Gastrocnemius medialis (tissue), 4 donors: ENCODE data around the gene ZBTB21. TPM values are rescaled to one million over a fixed set of nuclear protein-coding genes. Genes with fewer than 3 reads are reported as not detected.

Experiments
- ATAC-seq, 2 donors: fragments of 150-250 bp; one replicate each; pipeline ENCODE4 v1.9.1; 2016
- DNase-seq, 2 donors: peaks; one replicate each; pipeline ENCODE4 v3.0.0-alpha.2; 2019
- H3K27ac ChIP-seq, 4 donors: fragments of 200-600 bp; sonication (generic); 1 replicate in 1 of 4; 2 replicates in 3 of 4; pipeline ENCODE4 v1.5.1; 2016 to 2018; ENCODE audit warnings: mild to moderate bottlenecking in 2 of 4, moderate library complexity in 1 of 4
- H3K27me3 ChIP-seq, 3 donors: fragments of 200-600 bp; sonication (generic) in 2 of 3; 1 replicate in 1 of 3; 2 replicates in 2 of 3; pipeline versions ENCODE4 v1.5.1 to v1.6.0; 2016 to 2019; ENCODE audit warnings: mild to moderate bottlenecking in 1 of 3, moderate library complexity in 1 of 3
- H3K36me3 ChIP-seq, 2 donors: fragments of 200-600 bp; sonication (generic) in 1 of 2; one replicate each; pipeline ENCODE4 v1.5.1; 2017 to 2018
- H3K4me1 ChIP-seq, 2 donors: fragments of 200-600 bp; sonication (generic) in 1 of 2; one replicate each; pipeline ENCODE4 v1.5.1; 2016 to 2017; ENCODE audit warnings: mild to moderate bottlenecking in 2 of 2
- H3K4me3 ChIP-seq, 4 donors: fragments of 200-600 bp; sonication (generic) in 3 of 4; 1 replicate in 1 of 4; 2 replicates in 3 of 4; pipeline ENCODE4 v1.5.1; 2016 to 2019; ENCODE audit warnings: mild to moderate bottlenecking in 2 of 4
- H3K9me3 ChIP-seq, 3 donors: fragments of 200-600 bp; sonication (generic) in 2 of 3; 1 replicate in 1 of 3; 2 replicates in 2 of 3; pipeline ENCODE4 v1.5.1; 2016 to 2019
- POLR2A ChIP-seq, 2 donors: fragments of 450-650 bp; IDR thresholded peaks; one replicate each; pipeline ENCODE4 v1.6.1; 2017; ENCODE audit warnings: antibody characterized with exemption in 2 of 2, mild to moderate bottlenecking in 2 of 2, moderate library complexity in 2 of 2
- in situ Hi-C, 4 donors: fragments of 200-750 bp; cut with MboI; loops; one replicate each; pipeline versions ENCODE4 v1.15.0 to v1.8.0; 2017; ENCODE audit warnings: low sequenced_read_pairs in 4 of 4
- intact Hi-C: fragments of 100-400 bp; cut with DNase I; formaldehyde crosslinking; loops from one replicate; pipeline ENCODE4 v1.15.1; 2023; ENCODE audit warnings: low total_unique reads
- total RNA-seq, 4 donors: library from RNA; depleted of rRNA; stranded (reverse); fragments of >200 nt; gene quantifications; one replicate each; pipeline versions ENCODE4 v1.1.0 to v1.2.3, GENCODE V29; 2016
- TF ChIP-seq, protein P1 (sequence below), 5 experiments: fragments of 450-650 bp in 3 of 5; fragments of 200-600 bp in 2 of 5; sonication (generic) in 2 of 5; IDR thresholded peaks in 4 of 5; conservative IDR thresholded peaks in 1 of 5; 1 replicate in 4 of 5; 2 replicates in 1 of 5; pipeline ENCODE4 v1.5.1; 2016 to 2019; ENCODE audit warnings: antibody characterized with exemption in 5 of 5, mild to moderate bottlenecking in 3 of 5, moderate library complexity in 3 of 5

Gene ZBTB21
- total RNA-seq, 4 donors from 2014 or later: 1.9 to 5.0 (median 4.0) TPM

DNA sequence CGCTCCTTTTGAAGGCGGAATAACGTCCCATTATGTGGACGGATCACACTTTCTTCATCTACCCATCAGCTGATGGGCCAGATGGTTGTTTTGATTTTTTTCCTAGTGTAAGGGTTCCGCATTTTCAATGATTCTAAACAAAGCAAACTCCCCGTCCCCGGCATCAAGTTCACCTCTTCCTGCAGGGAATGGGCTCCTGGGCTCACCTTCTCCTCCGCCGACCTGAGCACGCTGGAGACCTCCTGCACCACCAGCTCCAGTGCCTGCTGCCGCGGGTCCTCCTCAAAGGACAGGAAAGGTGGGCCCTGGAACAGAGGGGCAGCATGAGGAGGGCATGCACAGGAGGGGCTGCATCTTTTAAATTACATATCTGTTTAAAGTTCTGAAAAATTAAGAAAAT lies 68.2 kb downstream of the ZBTB21 start:
- intact Hi-C loops (no loop called here), in situ Hi-C loops (loop anchor here in 1 of 4 donors (25.0 kb wide), 1 partner anchor 105 kb away; no protein-coding TSS in a partner anchor)

DNA sequence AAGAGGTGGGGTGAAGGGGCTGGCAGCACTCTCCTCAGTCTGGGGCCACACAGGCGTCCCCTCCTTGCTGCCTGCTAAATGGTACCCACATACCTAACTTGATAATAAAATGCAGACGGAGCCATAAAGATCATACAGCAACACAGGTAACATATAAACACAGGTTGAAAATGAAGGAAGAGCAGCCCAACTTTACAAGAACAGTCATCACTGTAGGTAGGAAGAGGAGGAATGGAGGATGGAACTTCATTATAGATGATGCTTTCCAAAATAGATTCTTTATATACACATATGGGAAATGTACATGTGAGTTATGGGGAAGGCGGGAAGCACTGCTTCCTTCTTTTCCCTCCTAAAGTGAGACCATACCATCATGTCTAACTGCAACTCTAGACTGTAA lies 69.7 kb downstream of the ZBTB21 start:
- in situ Hi-C loops (loop anchor here in 1 of 4 donors (25.0 kb wide), 1 partner anchor 103 kb away; no protein-coding TSS in a partner anchor), intact Hi-C loops (no loop called here)
- no peaks in the 10 kb centered on the region for H3K27me3 ChIP-seq
- H3K4me3 ChIP-seq: no peak overlapping the region
- H3K4me1 ChIP-seq: no peaks in the 10 kb centered on the region
- TF ChIP-seq, protein P1, sequence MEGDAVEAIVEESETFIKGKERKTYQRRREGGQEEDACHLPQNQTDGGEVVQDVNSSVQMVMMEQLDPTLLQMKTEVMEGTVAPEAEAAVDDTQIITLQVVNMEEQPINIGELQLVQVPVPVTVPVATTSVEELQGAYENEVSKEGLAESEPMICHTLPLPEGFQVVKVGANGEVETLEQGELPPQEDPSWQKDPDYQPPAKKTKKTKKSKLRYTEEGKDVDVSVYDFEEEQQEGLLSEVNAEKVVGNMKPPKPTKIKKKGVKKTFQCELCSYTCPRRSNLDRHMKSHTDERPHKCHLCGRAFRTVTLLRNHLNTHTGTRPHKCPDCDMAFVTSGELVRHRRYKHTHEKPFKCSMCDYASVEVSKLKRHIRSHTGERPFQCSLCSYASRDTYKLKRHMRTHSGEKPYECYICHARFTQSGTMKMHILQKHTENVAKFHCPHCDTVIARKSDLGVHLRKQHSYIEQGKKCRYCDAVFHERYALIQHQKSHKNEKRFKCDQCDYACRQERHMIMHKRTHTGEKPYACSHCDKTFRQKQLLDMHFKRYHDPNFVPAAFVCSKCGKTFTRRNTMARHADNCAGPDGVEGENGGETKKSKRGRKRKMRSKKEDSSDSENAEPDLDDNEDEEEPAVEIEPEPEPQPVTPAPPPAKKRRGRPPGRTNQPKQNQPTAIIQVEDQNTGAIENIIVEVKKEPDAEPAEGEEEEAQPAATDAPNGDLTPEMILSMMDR (IDR thresholded peaks at IDR 0.05 in 4 of 5, conservative IDR thresholded peaks at IDR 0.05 in 1 of 5): no peak
- TF ChIP-seq POLR2A (IDR thresholded peaks at IDR 0.05): no peak
- no peak overlapping the region for H3K27ac ChIP-seq
- H3K36me3 ChIP-seq: no peaks in the 10 kb centered on the region
- ATAC-seq: no peak
- no peak for DNase-seq
- H3K9me3 ChIP-seq: no peaks in the 10 kb centered on the region

More for the DNA sequence above, 68.2 kb downstream of the ZBTB21 start:
- H3K4me3 ChIP-seq: no peak overlapping the region
- DNase-seq: no peak
- no peak overlapping the region for H3K27ac ChIP-seq
- H3K27me3 ChIP-seq: no peaks in the 10 kb centered on the region
- no peaks in the 10 kb centered on the region for H3K9me3 ChIP-seq
- TF ChIP-seq, protein P1 (IDR thresholded peaks at IDR 0.05 in 4 of 5, conservative IDR thresholded peaks at IDR 0.05 in 1 of 5): no peak
- TF ChIP-seq POLR2A (IDR thresholded peaks at IDR 0.05): no peak
- no peaks in the 10 kb centered on the region for H3K4me1 ChIP-seq
- ATAC-seq: no peak
- no peaks in the 10 kb centered on the region for H3K36me3 ChIP-seq

DNA sequence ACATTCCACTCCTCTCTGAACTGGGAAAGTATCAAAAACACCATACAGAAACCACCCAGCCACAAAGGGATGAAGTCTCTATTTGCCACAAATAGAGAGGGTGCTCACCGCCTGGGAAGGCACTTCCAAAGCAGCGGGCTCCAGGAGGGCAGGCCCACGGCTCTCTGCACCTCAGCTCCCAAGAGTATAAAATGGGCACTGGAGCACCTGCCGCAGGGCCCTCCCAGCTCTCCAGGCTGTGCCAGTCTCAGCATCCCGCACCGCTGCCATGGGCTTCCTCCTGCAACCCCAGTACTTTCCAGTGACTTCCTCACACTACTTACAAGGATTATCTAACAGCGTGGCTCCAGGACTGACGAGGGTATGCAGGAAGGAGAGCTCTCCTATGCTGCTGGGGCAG lies 70.8 kb downstream of the ZBTB21 start:
- TF ChIP-seq, protein P1 (IDR thresholded peaks at IDR 0.05 in 4 of 5, conservative IDR thresholded peaks at IDR 0.05 in 1 of 5): no peak
- no peak for TF ChIP-seq POLR2A (IDR thresholded peaks at IDR 0.05)
- Histone ChIP-seq H3K9me3 (no peaks in the 10 kb centered on the region), H3K4me1 (no peaks in the 10 kb centered on the region), H3K36me3 (no peaks in the 10 kb centered on the region), H3K4me3 (no peak overlapping the region), H3K27me3 (no peaks in the 10 kb centered on the region), H3K27ac (no peak overlapping the region)
- no peak for DNase-seq
- ATAC-seq: no peak
- in situ Hi-C loops (loop anchor here in 1 of 4 donors (25.0 kb wide), 1 partner anchor 102 kb away; no protein-coding TSS in a partner anchor), intact Hi-C loops (no loop called here)

Other genes with a start within 250 kb of the ZBTB21 start
- under 1 TPM in 2 of 4 donors, not detected in 2; 0.04 to 0.07 TPM for gene RIPK4, start 243.3 kb downstream of the ZBTB21 start, total RNA-seq
- gene PRDM15, start 131.0 kb downstream of the ZBTB21 start, total RNA-seq: 10 to 100 TPM in 1 of 4 donors, 1 to 10 TPM in 3; 4.4 to 13.6 (median 5.4) TPM
- 1 to 10 TPM; 1.7 to 7.2 (median 2.4) TPM for gene C2CD2, start 56.3 kb downstream of the ZBTB21 start, total RNA-seq
- gene UMODL1, start 61.0 kb upstream of the ZBTB21 start, total RNA-seq: under 1 TPM in 1 of 4 donors, not detected in 3; 0.13 TPM
- gene ABCG1, start 208.8 kb upstream of the ZBTB21 start, total RNA-seq: 10 to 100 TPM in 2 of 4 donors, 1 to 10 TPM in 2; 3.4 to 43.3 (median 10.3) TPM